Endothelial cell (in vitro differentiated cells): Measurements from ENCODE around the gene GABRD. TPM values are rescaled to one million over a fixed set of nuclear protein-coding genes. Genes with fewer than 3 reads are reported as not detected.

Source experiments
- DNase-seq: peaks from one replicate; pipeline ENCODE4 v3.0.0; 2021; ENCODE audit warnings: low spot score
- H3K27ac Mint-ChIP-seq: one replicate; pipeline ENCODE4 v1.8.0; 2021; ENCODE audit warnings: mixed read lengths, inconsistent platforms; ENCODE audit not compliant: unreplicated experiment
- H3K27me3 Mint-ChIP-seq: one replicate; pipeline ENCODE4 v1.8.0; 2021; ENCODE audit warnings: mild to moderate bottlenecking, moderate library complexity, mixed read lengths, inconsistent platforms; ENCODE audit not compliant: unreplicated experiment
- H3K36me3 Mint-ChIP-seq: one replicate; pipeline ENCODE4 v1.8.0; 2021; ENCODE audit warnings: mild to moderate bottlenecking, low read depth, mixed read lengths, inconsistent platforms; ENCODE audit not compliant: unreplicated experiment
- H3K4me1 Mint-ChIP-seq: one replicate; pipeline ENCODE4 v1.8.0; 2021; ENCODE audit warnings: mild to moderate bottlenecking, mixed read lengths, inconsistent platforms; ENCODE audit not compliant: unreplicated experiment
- H3K4me3 Mint-ChIP-seq: one replicate; pipeline ENCODE4 v1.8.0; 2021; ENCODE audit warnings: mild to moderate bottlenecking, mixed read lengths, inconsistent platforms; ENCODE audit not compliant: unreplicated experiment
- H3K9me3 Mint-ChIP-seq: one replicate; pipeline ENCODE4 v1.8.0; 2021; ENCODE audit warnings: mixed read lengths, inconsistent platforms; ENCODE audit not compliant: unreplicated experiment
- CTCF ChIP-seq: fragments of 200-600 bp; sonication (generic); IDR thresholded peaks from one replicate; pipeline ENCODE4 v1.5.0; 2021; ENCODE audit warnings: antibody characterized with exemption; ENCODE audit not compliant: unreplicated experiment
- total RNA-seq: library from RNA; stranded (reverse); fragmentation: NEBNext Ultra II Directional; extraction: Animal tissue kit (Norgen Biotek cat#: 25700); gene quantifications from one replicate; pipeline ENCODE4 v1.2.1, GENCODE V29; 2021; ENCODE audit not compliant: unreplicated experiment

GABRD gene
- total RNA-seq, 1 donor from 2014 or later = 0.64 TPM

GRCh38 chr1:2024451-2024850 lies 5.3 kb downstream of the GABRD start:
- DNase-seq = no peak
- no peaks in the 10 kb centered on the region for H3K4me1 Mint-ChIP-seq
- H3K9me3 Mint-ChIP-seq = no peaks in the 10 kb centered on the region
- no peaks in the 10 kb centered on the region for H3K36me3 Mint-ChIP-seq
- peaks cover 8% of the 10 kb centered on the region for H3K27me3 Mint-ChIP-seq
- H3K27ac Mint-ChIP-seq = no peak overlapping the region
- no peak for TF ChIP-seq CTCF
- H3K4me3 Mint-ChIP-seq = no peak overlapping the region

DNA sequence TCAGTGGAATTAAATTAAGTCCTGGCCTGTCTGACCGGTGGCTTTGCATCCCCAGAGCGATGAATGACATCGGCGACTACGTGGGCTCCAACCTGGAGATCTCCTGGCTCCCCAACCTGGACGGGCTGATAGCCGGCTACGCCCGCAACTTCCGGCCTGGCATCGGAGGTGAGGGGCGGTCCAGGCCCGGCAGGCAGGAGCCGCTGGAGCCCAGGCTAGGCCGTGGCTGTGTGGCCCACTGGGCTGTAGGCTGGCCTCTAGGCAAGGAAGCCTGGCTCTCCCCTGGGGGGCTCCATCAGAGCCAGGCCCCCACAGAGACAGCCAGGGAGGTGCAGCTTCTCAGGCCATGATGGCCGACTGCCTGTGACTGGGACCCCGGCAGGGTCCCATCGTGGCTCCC lies 5.7 kb downstream of the GABRD start:
- Mint-ChIP-seq H3K9me3 (no peaks in the 10 kb centered on the region), H3K4me1 (no peaks in the 10 kb centered on the region), H3K27me3 (peaks cover 8% of the 10 kb centered on the region), H3K4me3 (no peak overlapping the region), H3K27ac (no peak overlapping the region), H3K36me3 (no peaks in the 10 kb centered on the region)
- no peak for TF ChIP-seq CTCF
- no peak for DNase-seq

DNA sequence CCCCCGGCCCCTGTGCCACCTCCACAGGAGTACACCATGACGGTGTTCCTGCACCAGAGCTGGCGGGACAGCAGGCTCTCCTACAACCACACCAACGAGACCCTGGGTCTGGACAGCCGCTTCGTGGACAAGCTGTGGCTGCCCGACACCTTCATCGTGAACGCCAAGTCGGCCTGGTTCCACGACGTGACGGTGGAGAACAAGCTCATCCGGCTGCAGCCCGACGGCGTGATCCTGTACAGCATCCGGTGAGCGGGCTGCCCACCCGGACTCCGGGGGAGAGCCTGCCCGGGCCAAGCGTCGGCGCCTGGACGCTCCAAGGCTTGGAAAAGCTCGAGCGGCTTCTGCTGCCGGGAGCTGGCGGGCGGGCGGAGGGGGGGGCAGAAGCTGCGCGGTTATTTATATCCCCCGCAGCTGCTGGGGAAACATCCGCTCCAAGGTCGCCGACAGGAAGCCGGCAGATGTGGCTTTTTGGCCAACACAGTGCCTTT lies 6.4 kb downstream of the GABRD start:
- H3K27me3 Mint-ChIP-seq = peaks cover 4% of the 10 kb centered on the region
- no peak overlapping the region for H3K27ac Mint-ChIP-seq
- no peaks in the 10 kb centered on the region for H3K9me3 Mint-ChIP-seq
- H3K4me3 Mint-ChIP-seq = no peak overlapping the region
- no peak for DNase-seq
- H3K36me3 Mint-ChIP-seq = no peaks in the 10 kb centered on the region
- no peak for TF ChIP-seq CTCF
- no peaks in the 10 kb centered on the region for H3K4me1 Mint-ChIP-seq

- Mint-ChIP-seq H3K4me1 (no peaks in the 10 kb centered on the region), H3K4me3 (no peak overlapping the region), H3K9me3 (no peaks in the 10 kb centered on the region), H3K36me3 (no peaks in the 10 kb centered on the region), H3K27ac (no peak overlapping the region), H3K27me3 (peaks cover 6% of the 10 kb centered on the region)
- TF ChIP-seq CTCF = no peak
- DNase-seq = no peak
These were observed 8.9 kb downstream of the GABRD start for GRCh38 chr1:2027961-2028583.

DNA sequence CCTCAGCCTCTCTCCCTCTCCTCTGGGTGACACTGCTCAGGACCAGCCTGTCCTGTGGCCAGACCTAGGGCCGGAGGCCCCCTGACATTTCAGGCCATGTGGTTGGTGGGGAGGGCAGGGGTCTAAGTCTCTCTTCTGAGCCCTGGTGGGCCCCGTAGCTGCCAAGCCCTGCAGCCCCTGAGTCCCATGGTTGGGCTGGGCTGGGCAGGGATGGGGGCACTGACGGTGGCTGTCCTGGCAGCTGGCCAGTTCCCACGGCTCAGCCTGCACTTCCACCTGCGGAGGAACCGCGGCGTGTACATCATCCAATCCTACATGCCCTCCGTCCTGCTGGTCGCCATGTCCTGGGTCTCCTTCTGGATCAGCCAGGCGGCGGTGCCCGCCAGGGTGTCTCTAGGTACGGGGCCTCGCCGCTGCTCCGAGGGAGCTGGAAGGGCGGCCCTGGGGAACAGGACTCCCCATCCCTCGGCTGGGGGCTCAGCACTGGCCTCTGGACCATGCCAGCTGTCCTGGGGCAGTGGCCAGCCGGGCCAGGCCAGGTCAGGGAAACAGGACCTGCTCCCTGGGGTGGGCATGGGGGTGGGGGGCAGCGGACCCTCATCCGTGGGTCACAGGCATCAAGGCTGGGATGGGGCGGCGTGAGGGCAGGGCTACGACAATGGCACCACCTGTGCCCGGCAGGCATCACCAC lies 9.9 kb downstream of the GABRD start:
- no peak for TF ChIP-seq CTCF
- Mint-ChIP-seq H3K4me3 (no peak overlapping the region), H3K27ac (no peak overlapping the region), H3K9me3 (no peaks in the 10 kb centered on the region), H3K36me3 (no peaks in the 10 kb centered on the region), H3K4me1 (no peaks in the 10 kb centered on the region), H3K27me3 (peaks cover 6% of the 10 kb centered on the region)
- DNase-seq = no peak
